Measurements from ENCODE around the gene KIFAP3.

DNA sequence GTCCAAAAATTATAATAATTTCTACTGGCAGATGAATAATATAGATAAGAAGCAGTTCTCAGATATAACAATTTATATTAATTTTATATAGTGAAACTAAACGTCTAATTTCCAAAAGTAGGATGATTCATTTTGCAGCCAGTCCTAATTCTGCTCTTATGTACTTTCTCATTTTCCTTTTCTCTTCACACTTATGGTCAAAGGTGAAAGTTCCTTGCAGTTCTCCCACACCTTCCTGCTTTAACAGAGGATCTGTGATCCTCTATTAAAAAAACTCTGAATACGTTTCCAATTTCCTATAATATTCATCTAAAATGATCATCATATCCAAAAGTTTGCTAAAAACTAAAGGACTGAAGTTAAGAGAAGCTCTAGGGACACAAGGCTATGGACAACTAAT, 78.5 kb downstream of the KIFAP3 start:
- TF ChIP-seq, protein P1, sequence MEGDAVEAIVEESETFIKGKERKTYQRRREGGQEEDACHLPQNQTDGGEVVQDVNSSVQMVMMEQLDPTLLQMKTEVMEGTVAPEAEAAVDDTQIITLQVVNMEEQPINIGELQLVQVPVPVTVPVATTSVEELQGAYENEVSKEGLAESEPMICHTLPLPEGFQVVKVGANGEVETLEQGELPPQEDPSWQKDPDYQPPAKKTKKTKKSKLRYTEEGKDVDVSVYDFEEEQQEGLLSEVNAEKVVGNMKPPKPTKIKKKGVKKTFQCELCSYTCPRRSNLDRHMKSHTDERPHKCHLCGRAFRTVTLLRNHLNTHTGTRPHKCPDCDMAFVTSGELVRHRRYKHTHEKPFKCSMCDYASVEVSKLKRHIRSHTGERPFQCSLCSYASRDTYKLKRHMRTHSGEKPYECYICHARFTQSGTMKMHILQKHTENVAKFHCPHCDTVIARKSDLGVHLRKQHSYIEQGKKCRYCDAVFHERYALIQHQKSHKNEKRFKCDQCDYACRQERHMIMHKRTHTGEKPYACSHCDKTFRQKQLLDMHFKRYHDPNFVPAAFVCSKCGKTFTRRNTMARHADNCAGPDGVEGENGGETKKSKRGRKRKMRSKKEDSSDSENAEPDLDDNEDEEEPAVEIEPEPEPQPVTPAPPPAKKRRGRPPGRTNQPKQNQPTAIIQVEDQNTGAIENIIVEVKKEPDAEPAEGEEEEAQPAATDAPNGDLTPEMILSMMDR (IDR thresholded peaks at IDR 0.05): no peak
- TF ChIP-seq, protein P2, sequence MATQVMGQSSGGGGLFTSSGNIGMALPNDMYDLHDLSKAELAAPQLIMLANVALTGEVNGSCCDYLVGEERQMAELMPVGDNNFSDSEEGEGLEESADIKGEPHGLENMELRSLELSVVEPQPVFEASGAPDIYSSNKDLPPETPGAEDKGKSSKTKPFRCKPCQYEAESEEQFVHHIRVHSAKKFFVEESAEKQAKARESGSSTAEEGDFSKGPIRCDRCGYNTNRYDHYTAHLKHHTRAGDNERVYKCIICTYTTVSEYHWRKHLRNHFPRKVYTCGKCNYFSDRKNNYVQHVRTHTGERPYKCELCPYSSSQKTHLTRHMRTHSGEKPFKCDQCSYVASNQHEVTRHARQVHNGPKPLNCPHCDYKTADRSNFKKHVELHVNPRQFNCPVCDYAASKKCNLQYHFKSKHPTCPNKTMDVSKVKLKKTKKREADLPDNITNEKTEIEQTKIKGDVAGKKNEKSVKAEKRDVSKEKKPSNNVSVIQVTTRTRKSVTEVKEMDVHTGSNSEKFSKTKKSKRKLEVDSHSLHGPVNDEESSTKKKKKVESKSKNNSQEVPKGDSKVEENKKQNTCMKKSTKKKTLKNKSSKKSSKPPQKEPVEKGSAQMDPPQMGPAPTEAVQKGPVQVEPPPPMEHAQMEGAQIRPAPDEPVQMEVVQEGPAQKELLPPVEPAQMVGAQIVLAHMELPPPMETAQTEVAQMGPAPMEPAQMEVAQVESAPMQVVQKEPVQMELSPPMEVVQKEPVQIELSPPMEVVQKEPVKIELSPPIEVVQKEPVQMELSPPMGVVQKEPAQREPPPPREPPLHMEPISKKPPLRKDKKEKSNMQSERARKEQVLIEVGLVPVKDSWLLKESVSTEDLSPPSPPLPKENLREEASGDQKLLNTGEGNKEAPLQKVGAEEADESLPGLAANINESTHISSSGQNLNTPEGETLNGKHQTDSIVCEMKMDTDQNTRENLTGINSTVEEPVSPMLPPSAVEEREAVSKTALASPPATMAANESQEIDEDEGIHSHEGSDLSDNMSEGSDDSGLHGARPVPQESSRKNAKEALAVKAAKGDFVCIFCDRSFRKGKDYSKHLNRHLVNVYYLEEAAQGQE (IDR thresholded peaks at IDR 0.05; ENCODE audit: insufficient read depth in 1 of 2, low read depth in 2 of 2, low read length in 1 of 2): no peak
- TF ChIP-seq TCF7L2 (IDR thresholded peaks at IDR 0.05; ENCODE audit: low read depth, low read length) (no peak), POLR2AphosphoS5 (IDR thresholded peaks at IDR 0.05; ENCODE audit: low read depth, low read length) (no peak)
